Measurements from ENCODE around the gene GABRD.

GABRD gene

DNA sequence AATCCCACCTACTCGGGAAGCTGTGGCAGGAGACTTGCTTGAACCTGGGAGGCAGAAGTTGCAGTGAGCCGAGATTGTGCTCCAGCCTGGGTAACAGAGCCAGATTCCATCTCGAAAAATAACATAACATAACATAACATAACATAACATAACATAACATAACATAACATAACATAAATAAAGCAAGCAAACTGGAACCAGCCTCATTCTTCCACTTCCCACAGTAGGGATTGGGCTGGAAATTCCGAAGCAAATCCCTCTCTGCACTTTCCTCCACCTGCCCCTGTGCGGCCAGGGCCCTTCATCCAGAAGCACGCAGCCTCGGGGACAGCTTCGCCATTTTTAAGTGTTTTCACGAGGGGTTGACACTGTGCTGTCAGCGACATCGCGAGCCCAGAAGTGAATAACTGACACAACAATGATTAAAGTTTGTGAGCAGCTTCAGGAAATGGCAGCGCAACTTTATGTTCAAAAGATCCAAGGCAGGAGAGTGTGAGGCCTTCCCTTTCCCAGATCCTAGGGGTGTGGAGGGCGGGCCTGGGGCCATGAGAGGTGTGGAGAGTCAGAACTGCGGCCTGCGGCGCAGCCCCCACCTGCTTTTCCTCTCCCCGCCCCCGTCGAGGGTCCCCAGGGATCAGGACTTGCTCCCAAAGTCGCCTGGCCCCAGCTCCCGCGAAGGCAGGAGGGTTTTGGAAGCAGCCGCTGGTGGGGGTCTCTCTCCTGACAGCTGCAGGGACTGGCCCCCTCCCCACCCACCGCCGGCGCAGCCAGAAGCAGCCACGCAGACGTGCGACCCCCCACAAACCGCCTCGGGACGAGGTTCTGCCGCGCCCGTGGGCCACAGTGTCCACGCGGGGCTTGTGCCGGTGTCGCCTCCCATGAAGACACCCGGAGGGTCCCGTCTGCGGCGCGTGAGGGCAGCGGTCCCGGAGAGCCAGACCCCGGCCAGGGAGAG is 651 bp upstream of the GABRD start:
- DNase-seq (ENCODE audit: low spot score): no peak

DNA sequence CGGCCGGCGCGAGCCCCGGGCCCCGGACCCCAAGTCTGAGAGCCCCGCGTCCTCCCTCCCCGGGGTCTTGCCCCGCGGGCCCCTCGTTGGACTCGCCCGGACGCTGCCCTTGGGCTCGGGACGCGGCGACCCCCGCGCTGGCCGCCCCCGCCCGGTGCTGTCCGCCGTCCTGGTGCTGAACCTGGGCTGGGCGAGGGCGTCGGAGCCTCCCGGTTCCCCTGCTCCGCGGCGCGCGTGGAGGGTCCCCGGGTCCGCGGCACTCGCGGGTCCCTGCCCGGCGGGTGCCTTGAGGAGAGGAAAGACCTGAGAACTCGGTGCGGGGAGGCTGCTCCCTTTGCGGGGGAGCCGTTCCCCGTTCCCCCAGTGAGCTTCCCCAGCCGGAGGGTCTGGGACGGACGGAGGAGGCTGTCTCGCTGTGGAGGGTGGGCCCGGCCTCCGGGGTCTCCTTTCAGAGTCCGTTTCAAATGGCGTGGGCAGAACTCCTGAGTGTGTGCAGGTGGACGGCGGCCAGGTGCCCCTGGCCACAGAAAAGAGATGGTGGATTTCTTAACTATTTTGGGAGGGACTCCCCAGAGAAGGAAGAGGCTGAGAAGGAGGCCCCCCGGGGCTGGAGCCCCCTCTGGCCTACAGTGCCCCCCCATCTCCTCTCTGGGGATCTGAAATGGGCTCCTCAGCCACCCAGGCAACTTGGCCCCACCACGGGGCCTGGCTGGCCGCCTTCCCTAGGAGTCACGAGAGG is 595 bp downstream of the GABRD start:
- DNase-seq (ENCODE audit: low spot score): no peak

DNA sequence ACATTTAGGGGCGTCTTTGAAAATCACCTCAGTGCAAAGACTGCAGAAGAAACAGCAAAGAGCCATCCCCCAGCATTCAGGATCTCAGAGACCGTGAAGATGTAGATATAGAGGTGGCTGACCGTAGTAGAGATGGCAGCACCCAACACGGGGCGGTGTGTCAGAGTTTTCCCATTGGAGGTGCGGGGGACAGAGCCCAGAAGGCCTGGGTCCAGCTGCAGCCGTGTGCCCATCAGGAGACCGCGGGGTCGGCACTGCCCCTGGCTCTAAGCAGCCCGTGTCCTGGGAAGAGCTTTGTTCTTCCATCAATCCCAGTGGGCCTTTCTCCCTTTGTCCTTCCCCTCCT is 1.1 kb downstream of the GABRD start:
- DNase-seq (ENCODE audit: low spot score): no peak

DNA sequence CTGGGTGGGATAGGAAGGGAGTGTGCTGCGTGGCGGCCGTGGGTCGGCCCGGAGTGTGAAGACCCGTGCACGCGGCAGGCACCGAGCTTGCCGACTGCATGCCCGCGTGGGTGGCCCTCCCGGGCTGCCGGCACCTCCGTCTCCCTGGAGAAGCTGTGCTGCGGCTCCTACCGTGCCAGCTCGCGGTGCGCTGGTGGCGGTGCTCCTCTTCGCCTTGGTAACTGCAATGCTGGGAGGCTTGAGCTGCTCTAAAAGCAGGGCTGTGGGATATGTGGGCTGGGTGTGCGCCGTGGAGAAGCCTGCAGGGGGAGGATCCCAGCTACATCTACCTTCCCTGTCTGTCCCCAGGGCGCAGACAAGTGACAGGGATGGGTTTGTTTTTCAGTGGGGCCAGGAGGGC is 2.4 kb downstream of the GABRD start:
- no peak for DNase-seq (ENCODE audit: low spot score)

DNA sequence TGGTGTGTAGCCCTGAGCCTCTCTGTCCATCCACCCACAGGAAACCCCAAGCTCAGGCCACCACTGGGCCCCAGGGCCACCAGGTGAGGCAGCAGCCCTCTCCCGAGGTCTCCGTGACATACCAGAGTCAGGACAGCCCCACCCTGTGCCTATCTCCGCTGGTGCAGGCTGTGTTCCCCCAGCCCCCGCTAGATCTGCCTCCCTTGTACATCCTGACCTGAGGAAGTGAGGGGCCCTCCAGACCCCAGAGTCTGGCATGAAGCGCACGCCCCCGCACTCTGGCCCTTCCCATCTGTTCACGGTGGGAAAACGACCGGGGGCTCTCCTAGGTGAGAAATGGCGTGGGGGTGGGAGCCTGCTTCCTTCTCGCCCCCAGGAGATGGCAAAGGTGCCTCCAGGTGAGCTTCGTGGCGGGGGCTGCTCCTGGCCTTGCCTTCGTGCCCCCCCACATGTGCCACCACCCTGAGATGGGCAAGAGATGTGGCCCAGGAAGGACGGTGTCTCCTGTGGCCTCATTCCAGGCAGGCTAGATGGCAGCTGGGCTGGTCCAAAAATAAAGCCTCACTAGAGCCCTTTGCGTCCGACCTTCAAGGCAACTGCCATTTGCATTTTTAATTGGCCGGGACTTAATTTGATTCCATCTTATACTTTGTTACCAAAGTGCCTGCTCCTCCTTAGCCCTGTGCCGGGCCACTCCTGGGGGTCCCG is 3.1 kb downstream of the GABRD start:
- no peak for DNase-seq (ENCODE audit: low spot score)

DNA sequence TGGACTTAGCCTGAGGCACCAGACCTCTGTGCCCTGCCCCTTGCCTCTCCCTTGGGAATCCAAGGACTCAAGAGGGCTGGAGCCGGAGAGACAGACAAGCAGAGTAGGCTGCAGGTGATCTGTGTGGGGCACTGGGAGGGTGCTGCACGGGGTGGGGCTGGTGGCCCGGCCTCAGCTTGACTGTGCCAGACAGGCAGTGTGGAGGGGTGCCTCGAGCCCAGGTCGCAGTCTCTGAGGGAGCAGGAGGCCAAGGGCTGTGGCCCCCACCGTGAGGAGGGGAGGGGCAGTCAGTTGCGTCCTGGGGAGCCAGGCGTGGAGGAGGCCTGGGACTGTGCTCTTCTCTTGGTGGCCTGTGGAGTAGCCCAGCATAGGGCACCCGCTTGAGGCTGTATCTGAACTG is 4.0 kb downstream of the GABRD start:
- no peak for DNase-seq (ENCODE audit: low spot score)

DNA sequence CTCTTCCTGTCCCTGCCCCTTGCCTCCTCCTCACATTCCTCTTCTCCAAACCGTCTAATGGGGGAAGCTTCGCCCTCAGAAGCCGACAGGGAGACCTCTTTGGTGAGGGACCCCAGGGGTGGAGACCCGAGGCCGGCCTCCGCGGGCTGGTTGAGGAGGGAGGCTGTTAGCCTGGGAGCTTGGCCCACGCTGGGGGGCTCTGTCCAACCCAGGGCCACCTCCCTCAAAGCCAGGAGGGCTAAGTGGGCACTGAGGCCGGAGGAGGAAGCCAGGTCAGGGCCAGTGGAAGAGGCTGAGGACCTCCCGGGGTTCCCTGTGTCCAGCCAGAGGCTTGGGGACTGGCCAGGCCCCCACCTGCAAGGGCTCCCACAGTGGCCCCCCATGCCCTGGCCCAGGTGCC is 5.3 kb downstream of the GABRD start:
- DNase-seq (ENCODE audit: low spot score): no peak

DNA sequence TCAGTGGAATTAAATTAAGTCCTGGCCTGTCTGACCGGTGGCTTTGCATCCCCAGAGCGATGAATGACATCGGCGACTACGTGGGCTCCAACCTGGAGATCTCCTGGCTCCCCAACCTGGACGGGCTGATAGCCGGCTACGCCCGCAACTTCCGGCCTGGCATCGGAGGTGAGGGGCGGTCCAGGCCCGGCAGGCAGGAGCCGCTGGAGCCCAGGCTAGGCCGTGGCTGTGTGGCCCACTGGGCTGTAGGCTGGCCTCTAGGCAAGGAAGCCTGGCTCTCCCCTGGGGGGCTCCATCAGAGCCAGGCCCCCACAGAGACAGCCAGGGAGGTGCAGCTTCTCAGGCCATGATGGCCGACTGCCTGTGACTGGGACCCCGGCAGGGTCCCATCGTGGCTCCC is 5.7 kb downstream of the GABRD start:
- no peak for DNase-seq (ENCODE audit: low spot score)

DNA sequence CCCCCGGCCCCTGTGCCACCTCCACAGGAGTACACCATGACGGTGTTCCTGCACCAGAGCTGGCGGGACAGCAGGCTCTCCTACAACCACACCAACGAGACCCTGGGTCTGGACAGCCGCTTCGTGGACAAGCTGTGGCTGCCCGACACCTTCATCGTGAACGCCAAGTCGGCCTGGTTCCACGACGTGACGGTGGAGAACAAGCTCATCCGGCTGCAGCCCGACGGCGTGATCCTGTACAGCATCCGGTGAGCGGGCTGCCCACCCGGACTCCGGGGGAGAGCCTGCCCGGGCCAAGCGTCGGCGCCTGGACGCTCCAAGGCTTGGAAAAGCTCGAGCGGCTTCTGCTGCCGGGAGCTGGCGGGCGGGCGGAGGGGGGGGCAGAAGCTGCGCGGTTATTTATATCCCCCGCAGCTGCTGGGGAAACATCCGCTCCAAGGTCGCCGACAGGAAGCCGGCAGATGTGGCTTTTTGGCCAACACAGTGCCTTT is 6.4 kb downstream of the GABRD start:
- DNase-seq (ENCODE audit: low spot score): no peak

DNA sequence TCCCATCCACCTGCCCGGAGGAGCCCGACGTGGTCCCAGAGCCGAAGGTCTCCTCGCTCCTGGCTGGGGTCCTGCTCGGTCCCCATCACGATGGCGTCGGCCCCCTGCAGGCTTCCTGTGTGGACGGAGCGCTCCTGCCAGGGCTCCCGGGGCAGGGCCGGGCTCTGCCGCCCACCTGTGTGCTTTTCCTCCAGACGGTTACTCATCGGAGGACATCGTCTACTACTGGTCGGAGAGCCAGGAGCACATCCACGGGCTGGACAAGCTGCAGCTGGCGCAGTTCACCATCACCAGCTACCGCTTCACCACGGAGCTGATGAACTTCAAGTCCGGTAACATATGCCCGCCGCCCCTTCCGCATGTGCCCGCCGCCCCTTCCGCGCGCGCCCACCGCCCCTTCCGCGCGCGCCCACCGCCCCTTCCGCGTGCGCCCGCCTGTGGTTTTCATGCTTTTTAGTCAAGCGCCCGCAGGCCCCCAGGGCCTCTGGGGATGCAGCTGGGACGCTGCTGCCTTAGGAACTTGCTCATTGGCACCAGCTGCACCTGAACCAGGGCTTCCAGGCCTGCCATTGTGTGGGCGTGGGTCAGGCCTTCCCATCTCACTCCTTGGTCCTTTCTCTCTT is 8.9 kb downstream of the GABRD start:
- DNase-seq (ENCODE audit: low spot score): no peak

DNA sequence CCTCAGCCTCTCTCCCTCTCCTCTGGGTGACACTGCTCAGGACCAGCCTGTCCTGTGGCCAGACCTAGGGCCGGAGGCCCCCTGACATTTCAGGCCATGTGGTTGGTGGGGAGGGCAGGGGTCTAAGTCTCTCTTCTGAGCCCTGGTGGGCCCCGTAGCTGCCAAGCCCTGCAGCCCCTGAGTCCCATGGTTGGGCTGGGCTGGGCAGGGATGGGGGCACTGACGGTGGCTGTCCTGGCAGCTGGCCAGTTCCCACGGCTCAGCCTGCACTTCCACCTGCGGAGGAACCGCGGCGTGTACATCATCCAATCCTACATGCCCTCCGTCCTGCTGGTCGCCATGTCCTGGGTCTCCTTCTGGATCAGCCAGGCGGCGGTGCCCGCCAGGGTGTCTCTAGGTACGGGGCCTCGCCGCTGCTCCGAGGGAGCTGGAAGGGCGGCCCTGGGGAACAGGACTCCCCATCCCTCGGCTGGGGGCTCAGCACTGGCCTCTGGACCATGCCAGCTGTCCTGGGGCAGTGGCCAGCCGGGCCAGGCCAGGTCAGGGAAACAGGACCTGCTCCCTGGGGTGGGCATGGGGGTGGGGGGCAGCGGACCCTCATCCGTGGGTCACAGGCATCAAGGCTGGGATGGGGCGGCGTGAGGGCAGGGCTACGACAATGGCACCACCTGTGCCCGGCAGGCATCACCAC is 9.9 kb downstream of the GABRD start:
- DNase-seq (ENCODE audit: low spot score): no peak

DNA sequence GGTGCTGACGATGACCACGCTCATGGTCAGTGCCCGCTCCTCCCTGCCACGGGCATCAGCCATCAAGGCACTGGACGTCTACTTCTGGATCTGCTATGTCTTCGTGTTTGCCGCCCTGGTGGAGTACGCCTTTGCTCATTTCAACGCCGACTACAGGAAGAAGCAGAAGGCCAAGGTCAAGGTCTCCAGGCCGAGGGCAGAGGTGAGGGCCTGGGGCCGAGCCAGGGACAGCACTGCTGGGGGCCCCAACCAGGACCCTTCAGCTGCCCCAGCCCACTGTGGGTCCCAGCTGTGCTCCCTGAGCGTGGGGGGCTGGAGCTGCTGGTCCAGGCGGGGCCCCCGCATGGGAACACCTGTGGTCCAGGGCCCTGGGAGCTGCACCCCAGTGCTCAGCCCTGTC is 10.4 kb downstream of the GABRD start:
- DNase-seq (ENCODE audit: low spot score): no peak

DNA sequence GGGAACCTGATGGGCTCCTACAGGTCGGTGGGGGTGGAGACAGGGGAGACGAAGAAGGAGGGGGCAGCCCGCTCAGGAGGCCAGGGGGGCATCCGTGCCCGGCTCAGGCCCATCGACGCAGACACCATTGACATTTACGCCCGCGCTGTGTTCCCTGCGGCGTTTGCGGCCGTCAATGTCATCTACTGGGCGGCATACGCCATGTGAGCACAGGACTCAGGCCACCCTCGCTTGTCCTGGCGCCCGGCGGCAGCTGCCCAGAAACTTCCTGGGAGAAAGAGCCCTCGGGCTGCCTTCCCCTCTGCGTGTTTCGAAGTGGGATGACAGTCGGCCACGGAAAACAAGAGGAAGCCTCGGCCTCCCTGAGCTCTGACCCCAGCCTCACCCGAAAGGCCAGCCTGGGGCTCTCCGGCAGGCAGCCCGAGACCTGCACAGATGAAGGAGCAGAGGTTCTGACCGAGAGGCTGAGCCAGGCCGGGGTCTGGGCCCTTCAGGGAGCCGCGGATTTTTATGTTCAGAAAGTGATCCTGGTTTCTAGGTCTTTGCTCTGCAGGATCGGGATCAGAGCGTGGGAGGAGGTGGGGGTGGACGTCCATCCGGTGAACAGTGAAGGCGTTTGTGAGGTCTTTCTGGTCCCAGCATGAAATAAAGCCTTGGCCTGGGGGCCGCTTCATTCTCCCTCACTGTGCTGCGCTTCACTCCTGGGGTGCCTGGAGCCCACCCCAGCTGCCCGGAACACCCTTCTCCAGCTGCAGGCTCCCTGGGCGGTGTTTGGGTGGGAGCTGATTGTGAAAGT is 11.1 kb downstream of the GABRD start:
- no peak for DNase-seq (ENCODE audit: low spot score)

DNA sequence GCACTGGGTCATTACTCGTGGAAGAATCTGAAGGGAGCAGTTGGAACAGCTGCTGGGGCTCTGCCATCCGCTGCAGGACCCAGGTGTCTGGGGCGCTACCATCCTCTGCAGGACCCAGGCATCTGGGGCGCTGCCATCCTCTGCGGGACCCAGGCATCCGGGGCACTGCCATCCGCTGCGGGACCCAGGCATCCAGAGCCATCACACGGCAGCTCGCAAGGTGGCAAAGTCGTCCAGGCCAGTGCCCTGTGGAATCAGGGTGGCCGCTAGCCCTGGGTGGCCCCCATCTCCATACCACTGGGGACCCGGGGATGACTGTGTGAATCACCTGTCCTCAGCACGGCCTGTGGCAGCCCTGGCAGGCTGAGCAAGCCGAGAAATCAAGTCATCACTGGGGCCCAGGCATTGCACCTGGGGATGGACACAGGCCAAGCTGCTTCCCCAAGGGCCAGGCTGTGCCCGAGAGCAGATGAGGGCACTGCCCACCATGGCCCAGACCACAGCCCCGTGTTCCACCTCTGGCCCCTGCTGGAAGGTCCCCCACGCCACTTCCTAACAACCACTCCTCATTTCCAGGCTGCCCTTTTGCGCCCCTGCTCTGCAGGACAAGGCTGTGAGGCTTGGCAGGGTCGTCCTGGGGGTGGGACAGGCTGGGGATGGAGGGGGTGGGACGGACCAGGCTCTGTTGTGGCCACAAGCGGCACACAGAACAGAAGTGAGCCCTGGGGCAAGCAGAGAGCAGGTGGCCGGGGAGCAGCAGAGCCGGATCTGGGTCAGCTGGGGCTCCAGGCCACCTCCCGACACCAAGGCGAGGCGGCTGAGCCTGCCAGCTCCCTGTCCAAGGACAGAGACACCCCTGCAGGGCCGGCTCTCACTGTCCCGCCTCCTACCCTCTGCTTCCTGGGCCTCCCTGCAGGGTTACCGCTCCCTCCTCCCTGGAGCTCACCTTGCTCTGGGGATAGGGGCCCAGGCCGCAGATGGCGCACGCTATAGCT is 12.7 kb downstream of the GABRD start:
- no peak for DNase-seq (ENCODE audit: low spot score)

DNA sequence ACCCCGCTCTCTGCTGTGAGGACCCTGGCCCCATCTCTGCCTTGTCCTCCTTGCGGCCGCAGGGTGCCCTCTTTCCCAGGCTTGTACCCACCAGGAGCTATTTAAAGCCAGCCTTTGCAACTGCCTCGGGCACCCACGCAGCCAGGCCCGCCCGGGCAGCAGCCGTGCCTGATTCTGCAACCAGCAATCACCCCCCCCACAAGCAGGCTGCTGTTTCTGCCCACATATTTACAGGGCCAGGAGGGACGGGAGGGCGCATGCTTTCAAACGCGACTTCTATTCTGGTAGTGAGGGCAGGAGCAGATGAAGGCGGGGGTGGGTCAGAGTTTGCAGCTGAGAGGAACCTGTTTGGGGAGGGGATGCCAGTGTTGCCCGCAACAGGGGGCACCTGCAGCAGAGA is 13.6 kb downstream of the GABRD start:
- no peak for DNase-seq (ENCODE audit: low spot score)

DNA sequence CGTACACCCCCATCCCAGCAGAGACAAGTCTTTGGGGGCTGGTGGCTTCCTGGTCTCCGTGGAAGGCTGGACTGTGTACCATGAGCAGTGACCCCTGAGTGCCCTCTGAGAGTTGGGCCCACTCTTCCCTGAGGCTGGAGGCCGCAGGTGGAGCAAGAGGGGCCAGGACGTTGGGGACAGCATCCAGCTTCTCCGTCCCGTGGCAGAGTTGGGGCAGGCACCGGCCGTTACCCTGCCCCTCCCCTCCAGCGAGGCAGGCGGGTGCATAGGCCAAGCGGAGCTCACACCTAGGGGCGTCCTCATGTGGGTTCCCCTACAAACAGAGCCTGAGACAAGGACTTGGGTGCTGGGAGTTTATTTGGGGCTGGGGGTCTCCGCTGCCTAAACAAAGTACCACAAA is 14.0 kb downstream of the GABRD start:
- DNase-seq (ENCODE audit: low spot score): no peak

DNA sequence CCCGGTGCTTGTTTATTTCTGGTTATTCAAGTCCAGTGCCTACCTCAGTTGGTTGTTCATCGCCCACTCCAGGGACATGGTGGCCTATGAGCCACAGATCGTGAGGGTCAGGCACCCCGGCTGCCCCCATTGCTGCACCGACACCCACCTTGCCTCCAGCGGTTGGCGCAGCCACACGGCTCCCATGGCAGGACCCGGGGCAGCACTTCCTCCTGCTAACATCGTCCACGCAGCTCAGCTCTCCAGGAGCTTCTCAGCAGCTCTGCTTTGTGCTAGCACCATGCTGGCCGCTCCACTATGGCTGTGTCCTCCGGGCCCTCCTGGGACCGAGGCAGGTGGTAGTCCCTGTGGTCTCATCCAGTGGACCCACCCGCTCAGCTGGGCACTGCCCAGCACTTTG is 17.1 kb downstream of the GABRD start:
- DNase-seq (ENCODE audit: low spot score): no peak

DNA sequence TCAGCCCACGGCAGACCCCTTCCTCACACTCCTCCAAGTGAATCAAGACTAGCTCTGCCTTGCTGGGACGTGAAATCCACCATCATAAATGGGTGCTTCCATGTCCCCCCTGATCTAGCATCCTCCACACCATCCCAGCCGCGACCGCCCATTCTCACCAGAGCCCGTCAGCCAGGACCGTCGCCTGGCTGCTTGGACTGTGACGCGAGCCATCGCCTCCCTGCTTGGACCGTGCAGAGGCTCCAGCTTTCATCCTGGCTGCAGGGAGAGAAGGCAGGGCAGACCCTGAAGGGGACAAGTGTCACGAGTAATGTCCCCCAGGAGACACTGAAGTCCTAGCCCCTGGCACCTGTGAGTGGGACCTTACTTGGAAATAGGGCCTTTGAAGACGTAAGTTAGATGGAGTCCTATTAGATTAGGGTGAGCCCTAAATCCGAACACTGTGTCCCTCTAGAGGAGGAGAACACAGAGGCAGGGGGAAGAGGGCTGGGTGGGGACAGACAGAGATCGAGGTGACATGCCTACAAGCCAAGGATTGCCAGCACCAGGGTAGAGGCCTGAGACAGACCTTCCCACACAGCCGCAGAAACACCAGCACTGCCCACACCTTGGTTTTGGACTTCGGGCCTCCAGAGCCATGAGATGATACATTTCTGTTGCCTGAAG is 18.3 kb downstream of the GABRD start:
- DNase-seq (ENCODE audit: low spot score): no peak

DNA sequence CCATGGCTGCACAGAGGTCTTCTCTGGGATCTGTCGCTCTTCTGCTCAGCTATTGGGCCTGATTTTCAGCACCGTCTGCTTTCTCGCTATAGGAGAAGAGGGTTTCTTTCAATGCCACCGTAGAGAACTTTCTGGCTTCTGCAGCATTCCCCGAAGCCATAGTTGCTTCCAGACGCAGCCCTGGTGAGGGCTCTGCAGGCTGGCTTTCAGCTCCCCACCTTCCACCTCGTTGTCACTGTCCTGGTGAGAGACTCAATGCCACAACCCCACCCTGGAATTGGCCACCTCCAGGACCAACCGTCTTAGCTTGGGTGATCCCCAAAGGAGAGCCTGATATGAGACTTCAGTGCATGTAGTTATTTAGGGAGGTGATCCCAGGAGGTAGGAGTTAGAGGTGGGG is 19.1 kb downstream of the GABRD start:
- DNase-seq (ENCODE audit: low spot score): no peak
